BJ (cell line): Measurements from ENCODE around the gene SYNE3. TPM values are rescaled to one million over a fixed set of nuclear protein-coding genes. Genes with fewer than 3 reads are reported as not detected.

Experiments
- CTCF ChIA-PET: fragments of 350-600 bp; formaldehyde crosslinking; extraction: SDS; loops from one replicate; lab custom pipeline; 2021; ENCODE audit warnings: antibody characterized with exemption, inconsistent platforms; lab: Yijun Ruan, JAX
- POLR2A ChIA-PET: fragments of 300-600 bp; sonication (Branson Sonifier 250); formaldehyde crosslinking; extraction: SDS; loops from one replicate; lab custom pipeline; 2021; ENCODE audit warnings: antibody characterized with exemption; lab: Charles Lee
- DNase-seq: peaks from one replicate; pipeline ENCODE4 v3.0.0-alpha.2; 2011; ENCODE audit warnings: low read depth
- H3K27me3 ChIP-seq: 2 replicates; pipeline ENCODE4 v1.6.0; 2011; ENCODE audit warnings: low read length; ENCODE audit not compliant: control insufficient read depth, insufficient read depth
- H3K36me3 ChIP-seq: 2 replicates; pipeline ENCODE4 v1.5.1; 2011; ENCODE audit warnings: low read length; ENCODE audit not compliant: control insufficient read depth, insufficient read depth
- H3K4me3 ChIP-seq: 2 replicates; pipeline ENCODE4 v1.5.1; 2011; ENCODE audit warnings: low read depth, mild to moderate bottlenecking, control low read depth, low read length
- polyA plus RNA-seq: library from polyadenylated mRNA; depleted of rRNA; stranded (reverse); fragments of >200 nt; gene quantifications from 2 replicates; pipeline ENCODE4 v1.2.3, GENCODE V29; 2011
- TF ChIP-seq, protein P1 (sequence below): IDR thresholded peaks from 2 replicates; pipeline ENCODE4 v1.5.1; 2011; ENCODE audit warnings: low read depth, mild to moderate bottlenecking, control low read depth, inconsistent platforms, low read length, moderate library complexity; ENCODE audit not compliant: insufficient read depth

Gene SYNE3
- polyA plus RNA-seq, 1 experiment, result 3.5 TPM

DNA sequence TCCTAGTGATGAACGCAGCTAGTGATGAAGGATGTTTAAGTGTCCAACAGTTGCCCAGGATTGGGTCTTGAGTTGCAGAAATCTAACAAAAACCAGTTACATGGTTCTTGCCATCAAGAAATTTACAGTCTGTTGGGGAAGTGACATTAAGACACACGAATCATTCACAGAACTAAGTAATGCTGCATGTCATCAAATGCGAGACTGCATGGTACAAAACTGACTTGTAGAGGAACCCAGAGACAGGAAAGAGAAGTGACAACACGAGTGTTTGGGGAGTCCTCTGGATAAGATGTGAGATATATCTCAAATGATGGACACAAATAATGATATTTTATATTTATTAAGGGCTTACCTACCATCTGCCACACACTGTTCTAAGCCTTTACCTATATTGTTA is 6.1 kb upstream of the SYNE3 start:
- ChIA-PET POLR2A (no interaction called here), CTCF (interaction anchor here (1.3 to 10.6 kb wide), 2 partner anchors 76 to 86 kb away, joined by 3 to 211 read pairs; no protein-coding TSS in a partner anchor)
- H3K27me3 ChIP-seq, result no peaks in the 10 kb centered on the region
- DNase-seq, result no peak
- no peak overlapping the region for H3K4me3 ChIP-seq
- TF ChIP-seq, protein P1, sequence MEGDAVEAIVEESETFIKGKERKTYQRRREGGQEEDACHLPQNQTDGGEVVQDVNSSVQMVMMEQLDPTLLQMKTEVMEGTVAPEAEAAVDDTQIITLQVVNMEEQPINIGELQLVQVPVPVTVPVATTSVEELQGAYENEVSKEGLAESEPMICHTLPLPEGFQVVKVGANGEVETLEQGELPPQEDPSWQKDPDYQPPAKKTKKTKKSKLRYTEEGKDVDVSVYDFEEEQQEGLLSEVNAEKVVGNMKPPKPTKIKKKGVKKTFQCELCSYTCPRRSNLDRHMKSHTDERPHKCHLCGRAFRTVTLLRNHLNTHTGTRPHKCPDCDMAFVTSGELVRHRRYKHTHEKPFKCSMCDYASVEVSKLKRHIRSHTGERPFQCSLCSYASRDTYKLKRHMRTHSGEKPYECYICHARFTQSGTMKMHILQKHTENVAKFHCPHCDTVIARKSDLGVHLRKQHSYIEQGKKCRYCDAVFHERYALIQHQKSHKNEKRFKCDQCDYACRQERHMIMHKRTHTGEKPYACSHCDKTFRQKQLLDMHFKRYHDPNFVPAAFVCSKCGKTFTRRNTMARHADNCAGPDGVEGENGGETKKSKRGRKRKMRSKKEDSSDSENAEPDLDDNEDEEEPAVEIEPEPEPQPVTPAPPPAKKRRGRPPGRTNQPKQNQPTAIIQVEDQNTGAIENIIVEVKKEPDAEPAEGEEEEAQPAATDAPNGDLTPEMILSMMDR, result no peak
- H3K36me3 ChIP-seq, result no peaks in the 10 kb centered on the region

DNA sequence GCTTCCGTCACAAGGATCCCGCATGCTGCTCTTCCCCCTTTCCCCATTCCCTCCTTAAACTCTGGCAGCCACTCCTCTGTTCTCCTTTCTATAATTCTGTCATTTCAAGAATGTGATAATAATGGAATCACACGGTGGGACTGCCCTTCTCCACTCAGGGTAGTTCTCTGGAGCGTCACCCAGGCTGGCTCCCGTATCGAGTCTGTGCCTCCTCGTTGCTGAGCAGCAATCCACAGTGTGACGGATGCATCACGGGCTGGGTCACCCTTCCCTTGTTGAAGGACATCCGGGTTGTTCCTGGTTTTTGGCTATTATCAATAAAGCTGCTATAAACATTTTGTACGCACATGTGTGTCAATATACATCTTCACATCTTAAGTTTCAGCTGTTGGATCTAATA is 5.7 kb upstream of the SYNE3 start:
- Histone ChIP-seq H3K27me3 (no peaks in the 10 kb centered on the region), H3K36me3 (no peaks in the 10 kb centered on the region), H3K4me3 (no peak overlapping the region)
- CTCF ChIA-PET, result interaction anchor here (10.6 kb wide), 1 partner anchor 76 kb away, joined by 211 read pairs; no protein-coding TSS in a partner anchor
- DNase-seq, result no peak
- TF ChIP-seq, protein P1, result no peak
- POLR2A ChIA-PET, result no interaction called here

DNA sequence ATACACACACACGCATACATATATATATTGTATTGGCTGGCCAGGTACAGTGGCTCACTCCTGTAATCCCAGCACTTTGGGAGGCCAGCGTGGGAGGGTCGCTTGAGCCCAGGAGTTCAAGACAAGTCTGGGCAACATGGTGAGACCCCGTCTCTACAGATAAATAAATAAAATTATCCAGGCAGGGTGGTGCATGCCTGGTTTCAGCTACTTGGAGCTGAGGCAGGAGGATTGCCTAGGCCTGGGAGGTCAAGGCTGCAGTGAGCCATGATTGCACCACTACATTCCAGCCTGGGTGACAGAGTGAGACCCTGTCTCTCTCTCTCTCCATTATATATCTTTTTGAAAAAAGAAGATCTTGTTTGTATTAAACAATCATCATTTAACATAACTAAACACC is 4.6 kb upstream of the SYNE3 start:
- no peak for DNase-seq
- H3K27me3 ChIP-seq, result no peaks in the 10 kb centered on the region
- ChIA-PET CTCF (interaction anchor here (0.6 to 1.5 kb wide), 2 partner anchors 12 to 79 kb away, joined by 5 to 8 read pairs; no protein-coding TSS in a partner anchor), POLR2A (no interaction called here)
- H3K36me3 ChIP-seq, result no peaks in the 10 kb centered on the region
- no peak overlapping the region for H3K4me3 ChIP-seq
- TF ChIP-seq, protein P1, result no peak

DNA sequence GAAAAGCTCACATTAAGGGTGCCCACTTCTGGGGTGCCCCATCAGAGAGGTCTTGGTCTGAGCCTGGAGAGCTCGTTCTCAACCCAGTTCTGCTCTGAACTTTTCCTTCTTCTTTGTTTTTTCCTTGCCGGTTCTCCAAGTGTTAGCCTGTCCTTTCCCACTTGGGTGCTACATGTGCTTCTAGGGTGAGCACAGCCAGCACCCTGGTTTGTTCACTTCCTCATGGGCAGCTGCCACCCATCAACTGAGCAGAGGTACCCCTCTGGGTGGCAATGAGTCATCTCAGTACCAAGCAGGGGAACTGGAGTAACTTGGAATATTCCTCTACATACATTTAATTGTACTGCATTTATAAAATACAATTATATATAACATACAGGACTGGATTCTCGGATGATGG is 3.9 kb upstream of the SYNE3 start:
- no peaks in the 10 kb centered on the region for H3K27me3 ChIP-seq
- H3K4me3 ChIP-seq, result no peak overlapping the region
- no peaks in the 10 kb centered on the region for H3K36me3 ChIP-seq
- POLR2A ChIA-PET, result interaction anchor here (0.6 kb wide), 1 partner anchor 37 kb away, joined by 4 read pairs; no protein-coding TSS in a partner anchor
- DNase-seq, result no peak
- CTCF ChIA-PET, result interaction anchor here (0.6 to 1.5 kb wide), 4 partner anchors 13 to 78 kb away, joined by 3 to 8 read pairs (median 4); no protein-coding TSS in a partner anchor
- TF ChIP-seq, protein P1, result no peak

DNA sequence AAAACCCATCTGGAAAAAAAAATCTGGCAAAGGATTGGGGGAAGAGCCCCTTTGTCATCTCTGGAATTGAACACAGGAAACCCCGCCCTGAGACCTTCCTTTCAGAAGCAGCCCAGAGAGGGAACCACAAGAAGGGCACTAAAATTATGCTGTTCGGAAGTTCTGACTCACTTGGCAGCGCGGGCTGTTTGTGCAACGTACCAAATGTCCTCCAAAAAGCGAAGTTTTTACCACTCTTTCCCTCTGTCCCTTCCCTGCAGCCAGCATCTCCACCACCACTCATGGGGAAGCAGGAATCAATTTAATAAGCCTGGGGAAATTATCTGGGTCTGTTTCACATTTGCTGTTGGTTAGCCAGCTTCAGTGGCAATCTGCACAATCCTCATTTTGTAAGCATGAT is 3.2 kb upstream of the SYNE3 start:
- TF ChIP-seq, protein P1, result no peak
- Histone ChIP-seq H3K4me3 (no peak overlapping the region), H3K36me3 (no peaks in the 10 kb centered on the region), H3K27me3 (no peaks in the 10 kb centered on the region)
- peak; percentile 71 for DNase-seq
- ChIA-PET CTCF (interaction anchor here (1.0 to 1.5 kb wide), 4 partner anchors 12 to 80 kb away, joined by 3 to 8 read pairs (median 3); no protein-coding TSS in a partner anchor), POLR2A (interaction anchor here (0.6 kb wide), 1 partner anchor 37 kb away, joined by 4 read pairs; no protein-coding TSS in a partner anchor)
